ENCODE results near the gene CFDP1.

The CFDP1 gene

GRCh38 chr16:75432828-75433731 is at the start of gene CFDP1:
Gene CFDP1 (minus strand): TSS chr16:75433503. CDS start chr16:75433352, 151 bp downstream.
- DNase-seq (ENCODE audit: extremely low read depth in 1 of 2, low read depth in 1 of 2), result peak; percentile 91 to 94

GRCh38 chr16:75482434-75483205 is 49.3 kb upstream of the CFDP1 start:
- no peak for DNase-seq (ENCODE audit: extremely low read depth in 1 of 2, low read depth in 1 of 2)

GRCh38 chr16:75481475-75481874 is 48.2 kb upstream of the CFDP1 start:
- DNase-seq (ENCODE audit: extremely low read depth in 1 of 2, low read depth in 1 of 2), result no peak

GRCh38 chr16:75479421-75479990 is 46.2 kb upstream of the CFDP1 start:
- DNase-seq (ENCODE audit: extremely low read depth in 1 of 2, low read depth in 1 of 2), result no peak

GRCh38 chr16:75478480-75479345 is 45.4 kb upstream of the CFDP1 start:
- no peak for DNase-seq (ENCODE audit: extremely low read depth in 1 of 2, low read depth in 1 of 2)

GRCh38 chr16:75477680-75478473 is 44.6 kb upstream of the CFDP1 start:
- DNase-seq (ENCODE audit: extremely low read depth in 1 of 2, low read depth in 1 of 2), result no peak

GRCh38 chr16:75476817-75477216 is 43.5 kb upstream of the CFDP1 start:
- DNase-seq (ENCODE audit: extremely low read depth in 1 of 2, low read depth in 1 of 2), result no peak

GRCh38 chr16:75475420-75475847 is 42.1 kb upstream of the CFDP1 start:
- no peak for DNase-seq (ENCODE audit: extremely low read depth in 1 of 2, low read depth in 1 of 2)

- no peak for DNase-seq (ENCODE audit: extremely low read depth in 1 of 2, low read depth in 1 of 2)
Observed at GRCh38 chr16:75472908-75473877, 39.9 kb upstream of the CFDP1 start.

- DNase-seq (ENCODE audit: extremely low read depth in 1 of 2, low read depth in 1 of 2), result no peak
Observed at GRCh38 chr16:75471723-75472633, 38.7 kb upstream of the CFDP1 start.

- no peak for DNase-seq (ENCODE audit: extremely low read depth in 1 of 2, low read depth in 1 of 2)
Observed at GRCh38 chr16:75466760-75467159, 33.5 kb upstream of the CFDP1 start.

GRCh38 chr16:75464122-75464918 is 31.0 kb upstream of the CFDP1 start, which contains the start of gene TMEM170A:
Gene TMEM170A (minus strand): TSS chr16:75464689. CDS start chr16:75464600, 89 bp downstream.
- DNase-seq (ENCODE audit: extremely low read depth in 1 of 2, low read depth in 1 of 2), result peak; percentile 95 to 98

GRCh38 chr16:75463389-75464121 is 30.3 kb upstream of the CFDP1 start:
- peak in 1 of 2 donors; percentile 9 for DNase-seq (ENCODE audit: extremely low read depth in 1 of 2, low read depth in 1 of 2)

- DNase-seq (ENCODE audit: extremely low read depth in 1 of 2, low read depth in 1 of 2), result no peak
Observed at GRCh38 chr16:75462806-75463205, 29.5 kb upstream of the CFDP1 start.

GRCh38 chr16:75461575-75461974 is 28.3 kb upstream of the CFDP1 start:
- no peak for DNase-seq (ENCODE audit: extremely low read depth in 1 of 2, low read depth in 1 of 2)

GRCh38 chr16:75460446-75460845 is 27.1 kb upstream of the CFDP1 start:
- no peak for DNase-seq (ENCODE audit: extremely low read depth in 1 of 2, low read depth in 1 of 2)

All from activated CD8-positive, alpha-beta memory T cell treated with anti-CD3 and anti-CD28 coated beads for 1 hour (primary cell).